Fibroblast of pulmonary artery (primary cell): ENCODE measurements around the gene DTWD2.

Experiments used
- DNase-seq: peaks from one replicate; pipeline ENCODE4 v3.0.0-alpha.2; 2010; ENCODE audit warnings: low read depth
- H3K4me3 ChIP-seq: replicated peaks from 2 replicates; pipeline ENCODE4 v1.5.1; 2011; ENCODE audit warnings: low read depth, mild to moderate bottlenecking, control low read depth, low read length, moderate library complexity
- CTCF ChIP-seq: IDR thresholded peaks from 2 replicates; pipeline ENCODE4 v1.5.1; 2011; ENCODE audit warnings: mild to moderate bottlenecking, control low read depth, low read length, inconsistent platforms; ENCODE audit errors: missing control alignments

DTWD2 gene

GRCh38 chr5:118832974-118833373, 155.4 kb downstream of the DTWD2 start:
- DNase-seq = no peak
- H3K4me3 ChIP-seq = no peak overlapping the region
- no peak for TF ChIP-seq CTCF

DNA sequence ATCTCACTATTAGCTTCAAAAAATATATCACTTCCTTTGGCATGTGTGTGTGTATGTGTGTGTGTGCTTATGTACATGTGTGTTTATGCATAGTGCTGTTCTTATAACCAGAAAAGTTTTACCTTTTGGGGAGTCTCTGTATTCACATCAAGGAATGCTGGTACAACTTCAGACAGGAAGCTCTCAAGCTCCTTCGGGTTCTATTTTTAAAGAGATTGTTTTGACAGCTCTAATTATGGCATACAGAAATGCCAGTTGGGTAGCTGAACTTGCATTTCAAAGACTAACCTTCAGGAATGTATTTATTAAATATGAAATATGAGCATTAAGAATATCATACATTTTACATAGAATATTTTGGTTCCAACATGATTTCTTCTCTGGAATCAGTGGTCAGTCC, 163.1 kb downstream of the DTWD2 start:
- no peak for DNase-seq
- TF ChIP-seq CTCF = no peak
- no peak overlapping the region for H3K4me3 ChIP-seq

GRCh38 chr5:118818604-118819003, 169.7 kb downstream of the DTWD2 start:
- TF ChIP-seq CTCF = no peak
- no peak overlapping the region for H3K4me3 ChIP-seq
- no peak for DNase-seq

DNA sequence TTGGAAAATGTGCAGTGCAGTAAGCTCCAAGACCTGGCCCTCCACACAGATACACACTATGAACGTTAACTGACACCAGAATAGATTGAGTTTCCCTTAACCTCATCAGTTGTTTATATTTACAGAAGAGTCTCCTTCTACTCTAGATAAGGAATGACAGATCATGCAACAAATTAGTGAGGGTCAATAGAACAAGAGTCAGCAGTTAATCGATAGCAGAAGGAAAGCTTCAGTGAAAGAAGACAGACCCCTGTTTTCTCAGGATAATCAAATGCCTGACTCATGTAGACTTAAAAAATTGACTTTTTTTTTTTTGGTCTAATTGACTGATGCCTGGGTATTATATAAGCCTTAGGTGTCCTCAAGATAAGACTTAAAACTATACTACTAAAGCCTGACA, 179.9 kb downstream of the DTWD2 start:
- TF ChIP-seq CTCF = no peak
- no peak overlapping the region for H3K4me3 ChIP-seq
- no peak for DNase-seq

DNA sequence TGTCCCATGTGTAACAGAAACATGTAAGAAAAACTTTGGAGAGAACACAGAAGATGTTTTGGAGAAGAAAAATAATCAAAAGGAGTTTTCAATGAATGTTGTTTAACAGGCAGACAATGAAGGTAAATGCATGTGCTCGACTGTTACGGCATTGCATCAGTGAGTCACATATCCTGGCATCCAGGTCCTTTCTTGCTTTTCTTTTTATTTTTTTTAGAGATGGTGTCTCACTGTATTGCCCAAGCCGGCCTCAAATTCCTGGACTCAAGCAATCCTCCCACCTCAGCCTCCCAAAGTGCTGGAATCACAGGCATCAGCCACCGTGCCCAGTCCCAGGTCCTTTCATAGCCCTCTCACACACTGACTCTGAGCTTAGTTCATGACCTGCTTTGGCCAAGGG, 181.8 kb downstream of the DTWD2 start:
- TF ChIP-seq CTCF = no peak
- no peak for DNase-seq

DNA sequence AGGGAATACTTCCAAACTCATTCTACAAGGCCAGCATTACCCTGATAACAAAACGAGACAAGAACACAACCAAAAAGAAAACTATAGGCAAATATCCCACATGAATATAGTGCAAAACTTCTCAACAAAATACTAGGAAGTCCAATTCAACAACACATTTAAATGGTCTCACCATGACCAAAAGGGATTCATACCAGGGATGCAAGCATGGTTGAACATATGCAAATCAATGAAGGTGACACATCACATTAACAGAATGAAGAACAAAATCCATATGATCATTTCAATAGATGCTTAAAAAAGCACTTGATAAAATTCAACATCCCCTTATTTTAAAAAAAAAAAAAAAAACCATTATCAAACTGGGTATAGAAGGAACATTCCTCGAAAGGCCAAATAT, 186.0 kb downstream of the DTWD2 start:
- no peak for DNase-seq
- no peak for TF ChIP-seq CTCF
- no peak overlapping the region for H3K4me3 ChIP-seq

More for the DNA sequence above, 181.8 kb downstream of the DTWD2 start:
- H3K4me3 ChIP-seq = no peak overlapping the region

DNA sequence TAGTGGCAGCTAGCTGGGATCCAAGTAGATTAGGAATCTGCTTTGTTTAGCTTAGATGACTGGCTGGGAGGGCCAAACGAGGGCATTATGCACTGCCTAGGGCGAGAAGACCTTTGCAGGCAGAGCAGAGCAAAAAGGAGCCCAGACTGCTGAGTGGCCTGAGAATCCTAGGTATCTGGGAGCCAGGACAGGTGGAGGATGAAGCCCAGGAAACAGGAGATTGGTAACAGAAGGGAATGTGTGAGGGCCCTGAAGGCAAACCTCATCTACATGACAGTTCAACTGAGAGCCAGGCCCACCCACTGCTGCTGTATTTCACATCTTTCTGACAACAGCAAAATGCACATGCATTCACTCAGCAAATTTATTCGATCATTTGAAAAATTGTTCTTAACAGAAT, 192.3 kb downstream of the DTWD2 start:
- H3K4me3 ChIP-seq = no peak overlapping the region
- no peak for TF ChIP-seq CTCF
- DNase-seq = no peak
